HS-27A (cell line): ENCODE results near the gene DSG4.

Source experiments
- DNase-seq: peaks from one replicate; pipeline ENCODE4 v3.0.0-alpha.2; 2012; ENCODE audit warnings: low read depth, missing footprints

DSG4 gene

DNA sequence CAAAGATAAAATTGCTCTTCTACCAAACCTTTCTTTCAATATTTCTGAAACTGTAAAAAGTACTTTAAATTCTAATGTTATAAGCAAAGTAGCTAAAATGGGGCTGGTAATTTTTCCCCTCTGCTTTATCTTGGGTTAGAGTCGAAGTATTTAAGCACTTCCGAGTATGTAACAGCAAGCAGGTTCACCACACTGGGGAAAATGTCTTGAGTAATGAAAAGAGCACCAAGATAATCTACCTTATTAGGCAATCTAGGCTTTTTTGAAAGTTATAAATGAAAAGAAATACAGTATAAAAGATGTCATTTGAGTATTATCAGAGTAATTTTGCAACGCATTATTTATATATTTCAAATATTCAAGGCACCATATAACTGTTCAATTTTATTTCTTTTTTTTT lies 70.3 kb downstream of the DSG4 start:
- no peak for DNase-seq

DNA sequence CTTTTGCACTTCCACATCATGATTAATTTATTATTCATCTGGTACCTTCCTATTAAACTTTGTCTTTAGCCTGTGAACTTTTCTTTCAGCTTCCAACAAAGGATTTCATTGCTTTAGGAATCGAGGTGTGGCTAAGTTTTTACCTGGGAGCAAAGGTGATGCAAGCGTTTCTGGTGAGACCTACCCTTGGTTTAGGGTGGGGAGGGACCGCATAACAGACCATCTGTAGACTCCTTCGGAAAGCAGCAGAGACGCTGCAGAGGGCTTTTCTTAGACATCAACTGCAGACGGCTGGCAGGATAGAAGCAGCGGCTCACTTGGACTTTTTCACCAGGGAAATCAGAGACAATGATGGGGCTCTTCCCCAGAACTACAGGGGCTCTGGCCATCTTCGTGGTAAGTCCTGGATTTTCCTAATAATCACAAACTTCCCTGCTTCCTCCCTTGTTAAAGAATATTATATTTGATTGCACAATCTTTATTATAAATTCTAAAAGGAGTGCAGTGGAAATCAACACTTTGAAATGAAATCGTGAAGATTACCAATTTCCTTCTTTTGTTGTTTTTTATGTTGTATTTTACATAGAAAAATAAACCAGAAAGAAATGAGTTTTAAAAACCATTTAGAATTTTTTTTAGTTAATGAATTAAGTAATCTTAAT lies 71.1 kb downstream of the DSG4 start, which contains the start of gene DSG3:
Gene DSG3 (plus strand): TSS at position 212 of the 662 bp plus-strand sequence. CDS start 137 bp downstream, at position 349.
- no peak for DNase-seq

DNA sequence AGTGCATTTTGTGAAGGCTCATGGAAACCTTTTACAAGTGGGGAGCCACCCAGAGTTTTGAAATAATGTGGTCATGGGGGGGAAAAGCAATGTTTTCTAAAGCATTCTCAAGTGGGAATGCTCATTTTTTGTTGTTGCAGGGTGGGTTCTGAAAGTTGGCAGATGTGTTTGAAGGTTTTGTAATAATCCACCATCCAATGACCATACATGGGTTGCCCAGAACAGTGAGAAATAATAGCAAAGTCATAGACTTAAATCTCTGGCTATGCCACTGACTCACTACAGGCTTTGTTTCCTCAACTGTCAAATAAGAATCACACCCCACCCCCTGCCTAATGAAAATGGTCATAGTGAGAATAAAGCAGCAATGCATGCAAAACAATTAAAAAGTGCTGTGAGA lies 73.8 kb downstream of the DSG4 start:
- DNase-seq: no peak

DNA sequence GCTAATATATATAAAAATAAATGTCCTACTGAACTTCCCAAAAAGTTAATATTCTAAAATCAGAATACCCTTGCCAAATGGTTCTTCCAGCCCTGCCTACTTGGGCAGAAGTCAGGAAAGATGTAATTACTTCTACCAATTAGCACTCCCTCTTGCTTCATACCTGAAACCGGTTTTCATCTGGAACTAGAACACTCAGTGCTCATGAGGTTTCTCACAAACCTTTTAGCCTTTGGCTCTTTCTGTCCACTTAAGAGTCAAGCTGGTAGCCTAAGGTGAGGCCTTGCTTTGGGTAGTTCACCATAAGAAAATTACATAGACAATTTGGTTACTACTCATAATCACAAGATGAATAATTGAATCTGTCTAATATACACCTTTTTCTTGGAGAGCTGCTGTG lies 75.0 kb downstream of the DSG4 start:
- DNase-seq: no peak

DNA sequence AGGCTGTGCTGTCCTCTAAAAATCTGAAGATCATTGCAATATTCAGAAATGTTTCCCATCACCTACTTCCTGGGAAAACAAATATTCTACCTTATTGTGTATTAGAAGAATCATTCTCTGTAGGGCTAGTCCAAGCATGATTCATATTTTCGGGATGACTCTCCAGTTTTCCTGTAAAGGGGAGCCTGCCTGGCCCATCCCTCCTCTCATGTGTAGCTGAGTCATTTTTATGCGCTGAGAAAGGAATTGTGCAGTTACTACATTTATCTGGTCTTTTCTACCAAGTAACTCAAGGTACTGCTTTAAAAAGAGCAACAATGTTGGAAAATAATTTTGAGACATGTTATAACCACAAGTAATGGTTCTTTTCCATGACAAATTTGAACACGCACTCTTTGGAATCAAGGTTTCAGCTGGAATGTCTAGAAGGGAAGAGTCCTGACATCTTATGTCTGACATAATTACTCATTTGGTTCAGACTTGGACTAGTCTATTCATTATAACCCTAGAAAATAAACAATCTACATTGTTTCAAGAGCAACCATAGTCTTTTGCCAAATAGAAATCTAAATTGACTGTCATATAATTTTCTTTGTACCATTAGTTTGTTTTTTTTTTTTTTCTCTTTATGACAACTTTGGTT lies 77.6 kb downstream of the DSG4 start:
- no peak for DNase-seq
